GM23338 (cell line): Measurements from ENCODE around the gene AQP10. TPM values are rescaled to one million over a fixed set of nuclear protein-coding genes. Genes with fewer than 3 reads are reported as not detected.

Experiments
- ATAC-seq: fragments of 200-7000 bp; cut with Tn5 transposase; 3 replicates; pipeline ENCODE4 v1.9.1; 2020
- DNase-seq: peaks from one replicate; pipeline ENCODE4 v3.0.0-alpha.2; 2015; ENCODE audit warnings: low spot score
- H2AFZ ChIP-seq: fragments of 200-600 bp; sonication (generic); 2 replicates; pipeline ENCODE4 v1.8.0; 2016; ENCODE audit warnings: antibody characterized with exemption, mild to moderate bottlenecking, moderate library complexity
- H3F3A ChIP-seq: fragments of 200-600 bp; sonication (generic); replicated peaks from 2 replicates; pipeline ENCODE4 v1.8.0; 2017; ENCODE audit warnings: antibody characterized with exemption, mixed run types, low read depth
- H3K27ac ChIP-seq: fragments of 200-600 bp; sonication (generic); 2 replicates; pipeline ENCODE4 v1.6.1; 2016; ENCODE audit warnings: low read depth
- H3K27me3 ChIP-seq: fragments of 200-600 bp; sonication (generic); 2 replicates; pipeline ENCODE4 v1.8.0; 2016; ENCODE audit warnings: mild to moderate bottlenecking, mixed run types, moderate library complexity; ENCODE audit not compliant: insufficient read depth
- H3K36me3 ChIP-seq: fragments of 200-600 bp; sonication (generic); 2 replicates; pipeline ENCODE4 v1.8.0; 2016; ENCODE audit warnings: mild to moderate bottlenecking; ENCODE audit not compliant: insufficient read depth
- H3K4me1 ChIP-seq: fragments of 200-600 bp; sonication (generic); 2 replicates; pipeline ENCODE4 v1.8.0; 2016; ENCODE audit warnings: mild to moderate bottlenecking, moderate library complexity; ENCODE audit not compliant: insufficient read depth
- H3K4me2 ChIP-seq: fragments of 200-600 bp; sonication (generic); 2 replicates; pipeline ENCODE4 v1.7.1; 2017; ENCODE audit warnings: mixed run types
- H3K4me3 ChIP-seq: fragments of 200-600 bp; sonication (generic); 2 replicates; pipeline ENCODE4 v1.6.1; 2016; ENCODE audit warnings: mixed run types
- H3K79me2 ChIP-seq: fragments of 200-600 bp; sonication (generic); replicated peaks from 2 replicates; pipeline ENCODE4 v1.8.0; 2017; ENCODE audit warnings: mild to moderate bottlenecking; ENCODE audit not compliant: insufficient read depth
- H3K9me2 ChIP-seq: fragments of 200-600 bp; sonication (generic); 2 replicates; pipeline ENCODE4 v1.8.0; 2017; ENCODE audit not compliant: insufficient read depth
- H4K20me1 ChIP-seq: fragments of 200-600 bp; sonication (generic); replicated peaks from 2 replicates; pipeline ENCODE4 v1.8.0; 2017; ENCODE audit warnings: mild to moderate bottlenecking; ENCODE audit not compliant: insufficient read depth
- H3K27ac Mint-ChIP-seq: 2 replicates; pipeline ENCODE4 v1.8.0; 2020; ENCODE audit warnings: inconsistent platforms, mild to moderate bottlenecking, moderate library complexity, mixed read lengths
- H3K27me3 Mint-ChIP-seq: 3 replicates; pipeline ENCODE4 v1.8.0; 2022; ENCODE audit warnings: low read depth, mild to moderate bottlenecking, moderate library complexity, mixed read lengths, inconsistent platforms; ENCODE audit not compliant: insufficient read depth, poor library complexity
- H3K36me3 Mint-ChIP-seq: 3 replicates; pipeline ENCODE4 v1.8.0; 2021; ENCODE audit warnings: low read depth, mild to moderate bottlenecking, inconsistent platforms, moderate library complexity, mixed read lengths
- H3K4me1 Mint-ChIP-seq: 3 replicates; pipeline ENCODE4 v1.8.0; 2020; ENCODE audit warnings: mild to moderate bottlenecking, inconsistent platforms, mixed read lengths
- H3K4me3 Mint-ChIP-seq: 3 replicates; pipeline ENCODE4 v1.8.0; 2021; ENCODE audit warnings: moderate library complexity, mild to moderate bottlenecking, inconsistent platforms, mixed read lengths
- H3K9me3 Mint-ChIP-seq: 3 replicates; pipeline ENCODE4 v1.8.0; 2020; ENCODE audit warnings: moderate library complexity, mild to moderate bottlenecking, inconsistent platforms, mixed read lengths
- CTCF ChIP-seq, 2 experiments: fragments of 200-600 bp in 1 of 2; sonication (generic) in 1 of 2; conservative IDR thresholded peaks; 2 replicates each; pipeline versions ENCODE4 v1.5.1 to v1.6.1; 2016 to 2017; ENCODE audit warnings: antibody characterized with exemption in 2 of 2, low read depth in 2 of 2, mild to moderate bottlenecking in 2 of 2, moderate library complexity in 1 of 2
- ETS1 ChIP-seq: IDR thresholded peaks from 2 replicates; pipeline ENCODE4 v1.6.1; 2016; ENCODE audit warnings: antibody characterized with exemption
- EZH2phosphoT487 ChIP-seq: fragments of 200-600 bp; sonication (generic); IDR thresholded peaks from one replicate; pipeline ENCODE4 v1.8.1; 2018; ENCODE audit warnings: antibody characterized with exemption; ENCODE audit not compliant: unreplicated experiment
- JUNB ChIP-seq: IDR thresholded peaks from one replicate; pipeline ENCODE4 v1.6.1; 2016; ENCODE audit warnings: antibody characterized with exemption; ENCODE audit not compliant: unreplicated experiment
- NANOG ChIP-seq: IDR thresholded peaks from 2 replicates; pipeline ENCODE4 v1.6.1; 2016; ENCODE audit warnings: antibody characterized with exemption, borderline replicate concordance
- REST ChIP-seq: IDR thresholded peaks from one replicate; pipeline ENCODE4 v1.6.1; 2018; ENCODE audit warnings: antibody characterized with exemption; ENCODE audit not compliant: unreplicated experiment
- STAT1 ChIP-seq: IDR thresholded peaks from one replicate; pipeline ENCODE4 v1.6.1; 2016; ENCODE audit warnings: antibody characterized with exemption; ENCODE audit not compliant: unreplicated experiment
- ZNF114 ChIP-seq: fragments of 250-450 bp; sonication (Bioruptor Pico); IDR thresholded peaks from 2 replicates; pipeline ENCODE4 v1.5.0; 2020; ENCODE audit warnings: mild to moderate bottlenecking, moderate library complexity
- ZNF331 ChIP-seq: fragments of 250-450 bp; sonication (Bioruptor Pico); IDR thresholded peaks from 2 replicates; pipeline ENCODE4 v1.5.0; 2020; ENCODE audit warnings: low read depth, mild to moderate bottlenecking, moderate library complexity
- polyA plus RNA-seq: library from polyadenylated mRNA; unstranded; fragments of >200 nt; fragmentation: Nextera tagmentation; extraction: Ambion mirVana; gene quantifications from 2 replicates; pipeline ENCODE4 v1.2.1, GENCODE V29; 2016
- total RNA-seq: library from RNA; depleted of rRNA; stranded (reverse); fragments of >200 nt; shearing (Covaris generic); gene quantifications from 2 replicates; pipeline ENCODE4 v1.2.3, GENCODE V29; 2014

The AQP10 gene
- total and polyA plus RNA-seq, 2 experiments from 2014 or later = not detected

- H3K36me3 Mint-ChIP-seq = peaks cover 30% of the 10 kb centered on the region
- peaks cover 29% of the 10 kb centered on the region for H3K4me1 ChIP-seq
- peak; percentile 93 for DNase-seq
- peaks cover 19% of the 10 kb centered on the region for H3K36me3 ChIP-seq
- H3K27ac Mint-ChIP-seq = no peak overlapping the region
- H4K20me1 ChIP-seq = peaks cover 23% of the 10 kb centered on the region
- no peaks in the 10 kb centered on the region for H3K9me3 Mint-ChIP-seq
- peak overlapping the region; percentile 72 for H3K4me3 Mint-ChIP-seq
- H3K4me2 ChIP-seq = peak overlapping the region; percentile 92
- peak overlapping the region; percentile 71 for H3K4me3 ChIP-seq
- peaks cover 24% of the 10 kb centered on the region for H3K79me2 ChIP-seq
- H3K4me1 Mint-ChIP-seq = peaks cover 41% of the 10 kb centered on the region
- peaks cover 11% of the 10 kb centered on the region for H3F3A ChIP-seq
- ATAC-seq = peak; percentile 22
- H3K27me3 Mint-ChIP-seq = peaks cover 21% of the 10 kb centered on the region
- no peaks in the 10 kb centered on the region for H3K9me2 ChIP-seq
- H3K27me3 ChIP-seq = no peaks in the 10 kb centered on the region
- peak; percentile 70 to 71 for TF ChIP-seq CTCF (conservative IDR thresholded peaks at IDR 0.05; ENCODE audit: low read depth in 2 of 2)
- no peak for TF ChIP-seq NANOG
- H3K27ac ChIP-seq = no peak overlapping the region
- no peak overlapping the region for H2AFZ ChIP-seq
These were observed 8.2 kb downstream of the AQP10 start for GRCh38 chr1:154329152-154329521.

GRCh38 chr1:154329551-154330131 lies 8.7 kb downstream of the AQP10 start:
- Histone ChIP-seq H3F3A (peaks cover 16% of the 10 kb centered on the region), H2AFZ (no peak overlapping the region), H3K9me2 (no peaks in the 10 kb centered on the region), H4K20me1 (peaks cover 23% of the 10 kb centered on the region), H3K79me2 (peaks cover 24% of the 10 kb centered on the region), H3K36me3 (peaks cover 24% of the 10 kb centered on the region), H3K4me3 (peak overlapping the region; percentile 71), H3K27ac (peak overlapping the region; percentile 55; the same call in 1 of the 2 replicates), H3K4me1 (peaks cover 26% of the 10 kb centered on the region), H3K27me3 (no peaks in the 10 kb centered on the region), H3K4me2 (peak overlapping the region; percentile 92)
- Mint-ChIP-seq H3K27me3 (peaks cover 20% of the 10 kb centered on the region), H3K36me3 (peaks cover 35% of the 10 kb centered on the region), H3K4me3 (peak overlapping the region; percentile 72), H3K4me1 (peaks cover 37% of the 10 kb centered on the region), H3K27ac (no peak overlapping the region), H3K9me3 (no peaks in the 10 kb centered on the region)
- TF ChIP-seq NANOG (no peak), ETS1 (no peak), ZNF331 (CRISPR knock-in tag) (no peak), EZH2phosphoT487 (no peak), REST (no peak), STAT1 (no peak), CTCF (conservative IDR thresholded peaks at IDR 0.05; ENCODE audit: low read depth in 2 of 2) (no peak), JUNB (no peak), ZNF114 (CRISPR knock-in tag) (no peak)
- DNase-seq = peak; percentile 28
- no peak for ATAC-seq
